Measurements from ENCODE around the gene TMEM125. TPM values are rescaled to one million over a fixed set of nuclear protein-coding genes. Genes with fewer than 3 reads are reported as not detected.

TMEM125 gene
- total and polyA plus RNA-seq, 10 of the 15 experiments (the other 5 are each of a cell fraction or from before 2014, with no cell fraction given) = 0.28 TPM; not detected in 9

DNA sequence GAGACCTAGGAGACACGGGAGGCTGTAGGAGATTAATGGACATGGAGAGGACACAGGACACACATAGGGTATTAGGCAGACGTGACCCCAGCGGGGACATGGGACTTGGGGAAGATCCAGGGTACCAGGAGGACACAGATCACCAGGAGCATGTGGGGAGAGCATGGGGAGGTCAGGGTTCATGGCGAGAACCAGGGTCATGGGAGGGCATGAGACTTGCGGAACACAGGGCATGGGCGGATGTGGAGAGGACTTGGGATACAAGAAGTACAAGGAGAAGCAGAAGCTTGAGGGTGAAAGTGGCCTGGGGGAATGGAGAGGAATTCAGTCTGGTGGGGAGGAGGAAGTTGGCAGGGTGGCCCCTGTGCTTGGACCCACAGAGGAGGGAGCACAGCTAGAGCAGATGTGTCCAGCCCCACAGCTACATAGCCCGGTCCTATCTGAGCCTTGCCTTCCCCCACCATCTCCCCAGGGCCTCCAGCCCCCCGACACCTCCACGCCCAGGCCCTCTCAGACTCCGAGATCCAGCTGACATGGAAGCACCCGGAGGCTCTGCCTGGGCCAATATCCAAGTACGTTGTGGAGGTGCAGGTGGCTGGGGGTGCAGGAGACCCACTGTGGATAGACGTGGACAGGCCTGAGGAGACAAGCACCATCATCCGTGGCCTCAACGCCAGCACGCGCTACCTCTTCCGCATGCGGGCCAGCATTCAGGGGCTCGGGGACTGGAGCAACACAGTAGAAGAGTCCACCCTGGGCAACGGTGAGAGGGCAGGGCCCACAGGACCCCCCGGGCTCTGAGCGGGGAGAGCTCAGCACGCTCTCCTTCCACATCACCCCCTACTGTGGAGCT lies 43.1 kb downstream of the TMEM125 start (continued):
- TF ChIP-seq, protein P1, sequence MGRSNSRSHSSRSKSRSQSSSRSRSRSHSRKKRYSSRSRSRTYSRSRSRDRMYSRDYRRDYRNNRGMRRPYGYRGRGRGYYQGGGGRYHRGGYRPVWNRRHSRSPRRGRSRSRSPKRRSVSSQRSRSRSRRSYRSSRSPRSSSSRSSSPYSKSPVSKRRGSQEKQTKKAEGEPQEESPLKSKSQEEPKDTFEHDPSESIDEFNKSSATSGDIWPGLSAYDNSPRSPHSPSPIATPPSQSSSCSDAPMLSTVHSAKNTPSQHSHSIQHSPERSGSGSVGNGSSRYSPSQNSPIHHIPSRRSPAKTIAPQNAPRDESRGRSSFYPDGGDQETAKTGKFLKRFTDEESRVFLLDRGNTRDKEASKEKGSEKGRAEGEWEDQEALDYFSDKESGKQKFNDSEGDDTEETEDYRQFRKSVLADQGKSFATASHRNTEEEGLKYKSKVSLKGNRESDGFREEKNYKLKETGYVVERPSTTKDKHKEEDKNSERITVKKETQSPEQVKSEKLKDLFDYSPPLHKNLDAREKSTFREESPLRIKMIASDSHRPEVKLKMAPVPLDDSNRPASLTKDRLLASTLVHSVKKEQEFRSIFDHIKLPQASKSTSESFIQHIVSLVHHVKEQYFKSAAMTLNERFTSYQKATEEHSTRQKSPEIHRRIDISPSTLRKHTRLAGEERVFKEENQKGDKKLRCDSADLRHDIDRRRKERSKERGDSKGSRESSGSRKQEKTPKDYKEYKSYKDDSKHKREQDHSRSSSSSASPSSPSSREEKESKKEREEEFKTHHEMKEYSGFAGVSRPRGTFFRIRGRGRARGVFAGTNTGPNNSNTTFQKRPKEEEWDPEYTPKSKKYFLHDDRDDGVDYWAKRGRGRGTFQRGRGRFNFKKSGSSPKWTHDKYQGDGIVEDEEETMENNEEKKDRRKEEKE (IDR thresholded peaks at IDR 0.05) = no peak
- TF ChIP-seq SREBF1 (IDR thresholded peaks at IDR 0.05; ENCODE audit: low read length) (no peak), NFXL1 (IDR thresholded peaks at IDR 0.05; ENCODE audit: borderline replicate concordance) (no peak), RB1 (IDR thresholded peaks at IDR 0.05; ENCODE audit: borderline replicate concordance) (no peak)

DNA sequence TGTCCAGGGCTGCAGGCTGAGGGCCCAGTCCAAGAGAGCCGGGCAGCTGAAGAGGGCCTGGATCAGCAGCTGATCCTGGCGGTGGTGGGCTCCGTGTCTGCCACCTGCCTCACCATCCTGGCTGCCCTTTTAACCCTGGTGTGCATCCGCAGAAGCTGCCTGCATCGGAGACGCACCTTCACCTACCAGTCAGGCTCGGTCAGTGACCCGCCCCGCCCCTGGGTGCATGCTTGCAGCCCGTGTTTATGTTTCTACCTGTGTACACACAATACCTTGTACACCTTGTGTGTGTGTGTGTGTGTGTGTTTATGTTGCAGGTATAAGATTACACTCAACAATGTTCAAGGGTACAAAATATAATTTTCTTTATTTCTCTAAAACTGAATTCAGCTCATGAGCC lies 44.0 kb downstream of the TMEM125 start:
- Histone ChIP-seq H2AFZ (ENCODE audit: control insufficient read depth, low read depth, low read length) (no peak overlapping the region), H3K9me3 (replicated peaks; ENCODE audit: control insufficient read depth, insufficient read depth, low read length) (no peaks in the 10 kb centered on the region), H3K27ac (ENCODE audit: control insufficient read depth, insufficient read depth) (no peak overlapping the region), H3K79me2 (ENCODE audit: control insufficient read depth, insufficient read depth, low read length) (no peaks in the 10 kb centered on the region), H3K4me3 (no peak overlapping the region), H3K4me1 (ENCODE audit: control insufficient read depth, insufficient read depth, low read length) (no peaks in the 10 kb centered on the region), H4K20me1 (ENCODE audit: control insufficient read depth, insufficient read depth) (no peaks in the 10 kb centered on the region), H3K4me2 (ENCODE audit: control insufficient read depth, insufficient read depth) (no peak overlapping the region), H3K36me3 (ENCODE audit: control insufficient read depth in 2 of 2, insufficient read depth in 2 of 2, low read length in 1 of 2) (no peaks in the 10 kb centered on the region), H3K27me3 (replicated peaks in 1 of 2; ENCODE audit: control insufficient read depth in 2 of 2, insufficient read depth in 2 of 2, low read length in 1 of 2) (no peaks in the 10 kb centered on the region), H3K9ac (ENCODE audit: control insufficient read depth, insufficient read depth, low read length) (no peak overlapping the region)
- ChIA-PET SMC1A (ENCODE audit: uncharacterized antibody, unreplicated experiment) (no interaction called here), CTCF (no interaction called here), RAD21 (ENCODE audit: unreplicated experiment) (no interaction called here), POLR2A (no interaction called here)
- no TSS peak for BruUV-seq (replicated peaks)
- WGBS (ENCODE audit: insufficient coverage, insufficient replicate concordance, low lambda C conversion rate, missing lambda C conversion rate) = 50% methylated on average over 10 of the region's 10 CpGs
- FAIRE-seq (no peak), ATAC-seq (no peak), DNase-seq (ENCODE audit: low read depth, low spot score) (no peak)
- in situ Hi-C loops (cut with MboI) (no loop called here), intact Hi-C loops (cut with micrococcal nuclease; ENCODE audit: unreplicated experiment) (no loop called here)
- TF ChIP-seq, protein P2, sequence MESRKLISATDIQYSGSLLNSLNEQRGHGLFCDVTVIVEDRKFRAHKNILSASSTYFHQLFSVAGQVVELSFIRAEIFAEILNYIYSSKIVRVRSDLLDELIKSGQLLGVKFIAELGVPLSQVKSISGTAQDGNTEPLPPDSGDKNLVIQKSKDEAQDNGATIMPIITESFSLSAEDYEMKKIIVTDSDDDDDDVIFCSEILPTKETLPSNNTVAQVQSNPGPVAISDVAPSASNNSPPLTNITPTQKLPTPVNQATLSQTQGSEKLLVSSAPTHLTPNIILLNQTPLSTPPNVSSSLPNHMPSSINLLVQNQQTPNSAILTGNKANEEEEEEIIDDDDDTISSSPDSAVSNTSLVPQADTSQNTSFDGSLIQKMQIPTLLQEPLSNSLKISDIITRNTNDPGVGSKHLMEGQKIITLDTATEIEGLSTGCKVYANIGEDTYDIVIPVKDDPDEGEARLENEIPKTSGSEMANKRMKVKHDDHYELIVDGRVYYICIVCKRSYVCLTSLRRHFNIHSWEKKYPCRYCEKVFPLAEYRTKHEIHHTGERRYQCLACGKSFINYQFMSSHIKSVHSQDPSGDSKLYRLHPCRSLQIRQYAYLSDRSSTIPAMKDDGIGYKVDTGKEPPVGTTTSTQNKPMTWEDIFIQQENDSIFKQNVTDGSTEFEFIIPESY (IDR thresholded peaks at IDR 0.05) = no peak
- TF ChIP-seq HDAC2 (IDR thresholded peaks at IDR 0.05) (no peak), MYC (IDR thresholded peaks at IDR 0.05; ENCODE audit: insufficient read depth, insufficient read length, insufficient replicate concordance, low read length, severe bottlenecking) (no peak), CBX3 (IDR thresholded peaks at IDR 0.05; ENCODE audit: borderline replicate concordance, low read depth) (no peak), CEBPB (IDR thresholded peaks at IDR 0.05; ENCODE audit: borderline replicate concordance in 1 of 2, low read depth in 2 of 2, low read length in 2 of 2) (no peak), KAT2A (conservative IDR thresholded peaks at IDR 0.05; ENCODE audit: control insufficient read depth, low read depth, low read length) (no peak), SMARCA5 (IDR thresholded peaks at IDR 0.05) (no peak)
- TF ChIP-seq, protein P3, sequence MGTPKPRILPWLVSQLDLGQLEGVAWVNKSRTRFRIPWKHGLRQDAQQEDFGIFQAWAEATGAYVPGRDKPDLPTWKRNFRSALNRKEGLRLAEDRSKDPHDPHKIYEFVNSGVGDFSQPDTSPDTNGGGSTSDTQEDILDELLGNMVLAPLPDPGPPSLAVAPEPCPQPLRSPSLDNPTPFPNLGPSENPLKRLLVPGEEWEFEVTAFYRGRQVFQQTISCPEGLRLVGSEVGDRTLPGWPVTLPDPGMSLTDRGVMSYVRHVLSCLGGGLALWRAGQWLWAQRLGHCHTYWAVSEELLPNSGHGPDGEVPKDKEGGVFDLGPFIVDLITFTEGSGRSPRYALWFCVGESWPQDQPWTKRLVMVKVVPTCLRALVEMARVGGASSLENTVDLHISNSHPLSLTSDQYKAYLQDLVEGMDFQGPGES (IDR thresholded peaks at IDR 0.05) = no peak
- TF ChIP-seq, protein P4, sequence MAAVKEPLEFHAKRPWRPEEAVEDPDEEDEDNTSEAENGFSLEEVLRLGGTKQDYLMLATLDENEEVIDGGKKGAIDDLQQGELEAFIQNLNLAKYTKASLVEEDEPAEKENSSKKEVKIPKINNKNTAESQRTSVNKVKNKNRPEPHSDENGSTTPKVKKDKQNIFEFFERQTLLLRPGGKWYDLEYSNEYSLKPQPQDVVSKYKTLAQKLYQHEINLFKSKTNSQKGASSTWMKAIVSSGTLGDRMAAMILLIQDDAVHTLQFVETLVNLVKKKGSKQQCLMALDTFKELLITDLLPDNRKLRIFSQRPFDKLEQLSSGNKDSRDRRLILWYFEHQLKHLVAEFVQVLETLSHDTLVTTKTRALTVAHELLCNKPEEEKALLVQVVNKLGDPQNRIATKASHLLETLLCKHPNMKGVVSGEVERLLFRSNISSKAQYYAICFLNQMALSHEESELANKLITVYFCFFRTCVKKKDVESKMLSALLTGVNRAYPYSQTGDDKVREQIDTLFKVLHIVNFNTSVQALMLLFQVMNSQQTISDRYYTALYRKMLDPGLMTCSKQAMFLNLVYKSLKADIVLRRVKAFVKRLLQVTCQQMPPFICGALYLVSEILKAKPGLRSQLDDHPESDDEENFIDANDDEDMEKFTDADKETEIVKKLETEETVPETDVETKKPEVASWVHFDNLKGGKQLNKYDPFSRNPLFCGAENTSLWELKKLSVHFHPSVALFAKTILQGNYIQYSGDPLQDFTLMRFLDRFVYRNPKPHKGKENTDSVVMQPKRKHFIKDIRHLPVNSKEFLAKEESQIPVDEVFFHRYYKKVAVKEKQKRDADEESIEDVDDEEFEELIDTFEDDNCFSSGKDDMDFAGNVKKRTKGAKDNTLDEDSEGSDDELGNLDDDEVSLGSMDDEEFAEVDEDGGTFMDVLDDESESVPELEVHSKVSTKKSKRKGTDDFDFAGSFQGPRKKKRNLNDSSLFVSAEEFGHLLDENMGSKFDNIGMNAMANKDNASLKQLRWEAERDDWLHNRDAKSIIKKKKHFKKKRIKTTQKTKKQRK (IDR thresholded peaks at IDR 0.05; ENCODE audit: low read depth, low read length) = no peak

Data from GM12878 (cell line).